GM12872 (cell line): ENCODE measurements around the gene TCEAL5.

Experiments
- CTCF ChIP-seq: IDR thresholded peaks from 3 replicates; pipeline ENCODE4 v1.5.1; 2011; ENCODE audit warnings: low read depth, mild to moderate bottlenecking, low read length, moderate library complexity; ENCODE audit not compliant: insufficient read depth

The TCEAL5 gene

GRCh38 chrX:103275947-103276567, 493 bp downstream of the TCEAL5 start:
- TF ChIP-seq CTCF, result no peak

- no peak for TF ChIP-seq CTCF
These were observed 2.3 kb downstream of the TCEAL5 start for GRCh38 chrX:103274284-103274683.

GRCh38 chrX:103258275-103258674, 18.3 kb downstream of the TCEAL5 start:
- TF ChIP-seq CTCF, result no peak

GRCh38 chrX:103256651-103257050, 19.9 kb downstream of the TCEAL5 start:
- no peak for TF ChIP-seq CTCF

DNA sequence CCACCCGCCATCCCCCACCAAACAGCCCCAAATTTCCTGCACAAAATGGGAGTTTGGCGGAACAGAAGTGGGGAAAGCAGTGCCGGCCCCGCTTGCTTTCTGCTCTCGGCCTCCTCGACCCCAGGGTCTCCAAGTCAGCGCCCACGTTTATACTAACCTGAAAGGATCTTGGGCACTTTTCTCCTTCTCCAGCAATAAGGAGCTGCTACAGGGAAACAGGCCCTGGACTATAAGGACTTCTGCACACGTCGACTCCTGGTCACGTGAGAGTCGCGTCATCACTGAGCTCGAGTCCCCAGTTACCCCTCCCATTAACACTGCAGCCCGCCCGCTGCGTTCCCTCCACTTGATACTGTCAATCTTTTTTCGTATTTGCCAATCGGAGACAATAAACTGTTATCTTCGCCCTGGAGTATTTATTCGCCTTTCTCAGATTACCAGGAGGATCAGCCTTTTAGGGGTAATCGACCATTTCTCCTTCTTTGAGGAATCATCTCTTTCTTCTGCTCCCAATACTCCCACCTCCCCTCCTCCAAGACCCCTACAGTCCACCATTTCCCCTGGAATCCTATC, 21.5 kb downstream of the TCEAL5 start, which contains the start of gene TCEAL8:
TCEAL8 (minus strand) TSS at position 235 of the 573 bp plus-strand sequence. CDS start 1,176 bp downstream, outside the sequence.
- no peak for TF ChIP-seq CTCF

DNA sequence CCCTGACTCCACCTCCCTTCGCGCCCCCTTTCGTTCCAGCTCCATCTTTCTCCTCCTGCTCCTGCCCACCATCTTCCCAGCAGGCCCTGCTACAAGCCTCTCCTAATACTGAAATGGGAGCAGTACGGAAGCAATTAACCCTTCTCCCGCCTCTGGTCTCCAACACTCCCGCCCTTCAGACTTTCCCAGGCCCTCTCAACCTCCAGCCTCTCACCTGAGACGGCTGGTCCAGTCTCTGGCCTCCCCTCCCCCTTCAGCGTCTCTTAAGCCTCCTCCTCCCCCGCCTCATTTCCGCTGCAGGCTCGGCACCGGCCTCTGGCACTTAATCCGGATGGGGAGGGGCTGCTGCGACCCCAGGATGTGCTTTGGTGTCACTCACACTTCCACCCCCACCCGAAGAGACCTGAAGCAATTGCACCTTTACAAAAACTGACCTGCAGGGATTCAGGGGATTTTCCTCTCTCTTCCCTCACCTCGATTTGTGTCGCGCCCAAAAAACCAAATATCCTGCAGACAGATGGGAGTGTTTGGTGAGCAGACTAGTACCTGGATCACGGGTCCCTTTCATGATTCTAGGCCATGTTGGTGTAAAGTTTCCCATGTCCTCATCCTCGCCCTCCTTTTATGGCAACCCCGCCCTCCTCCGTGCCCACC, 22.3 kb downstream of the TCEAL5 start:
- no peak for TF ChIP-seq CTCF

DNA sequence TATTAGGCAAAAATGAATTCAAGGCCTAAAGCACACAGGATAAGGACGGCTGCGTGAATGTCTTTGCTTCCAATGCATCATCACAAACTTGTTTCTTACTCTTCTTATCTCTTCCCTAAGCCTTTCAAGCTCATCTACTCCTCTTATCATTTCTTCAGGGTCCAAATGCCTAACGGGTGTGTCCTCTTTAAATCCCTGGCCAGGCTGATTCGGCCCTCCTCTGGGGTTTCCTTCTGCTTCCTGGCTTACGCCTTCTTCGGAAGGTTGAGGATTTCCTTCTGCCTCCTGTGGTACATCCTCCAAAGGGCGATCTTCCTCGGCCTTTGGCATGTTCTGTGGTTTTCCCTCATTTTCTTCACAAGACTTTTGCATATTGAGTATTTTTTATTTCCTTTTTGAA, 22.9 kb downstream of the TCEAL5 start:
- TF ChIP-seq CTCF, result no peak
